Measurements from ENCODE around the gene MPV17L. TPM values are rescaled to one million over a fixed set of nuclear protein-coding genes. Genes with fewer than 3 reads are reported as not detected.
A peak's percentile ranks its signal among the peaks of the same experiment; 100 is the strongest.

Gene MPV17L
- total and polyA plus RNA-seq, 2 donors (not counting 3 experiments of a cell fraction or from before 2014, with no cell fraction given), result 0.06 to 0.22 TPM

DNA sequence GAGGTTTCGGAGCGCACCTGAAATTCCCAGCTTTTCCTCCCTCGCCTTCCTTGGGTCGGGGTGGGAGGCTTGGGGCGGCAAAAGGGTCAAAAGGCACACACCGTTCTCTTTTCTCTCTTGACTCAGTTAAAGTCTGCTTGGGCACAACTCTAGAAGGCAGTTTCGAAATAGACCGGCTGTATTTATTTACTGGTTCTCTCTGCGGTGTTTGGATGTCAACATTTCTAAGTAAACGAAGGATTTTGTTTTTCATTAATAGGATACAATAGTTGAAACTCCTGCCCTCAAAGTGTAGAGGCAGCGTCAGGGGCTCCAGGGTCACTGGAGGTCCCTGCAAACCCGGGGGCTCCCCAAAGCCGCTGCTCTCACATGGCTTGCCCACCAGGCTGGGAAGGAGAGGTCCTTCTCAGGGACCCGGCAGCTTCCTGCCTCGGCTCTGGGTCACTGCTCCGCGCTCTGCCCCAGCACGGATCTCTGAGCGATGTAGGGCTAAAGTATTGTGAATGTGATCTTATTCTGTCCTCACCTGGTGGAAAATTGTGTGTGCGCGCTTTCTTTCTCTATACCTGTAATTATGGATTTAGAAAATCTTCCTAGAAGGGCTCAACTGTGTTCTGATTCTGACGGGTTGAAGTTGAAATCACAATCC, 39.8 kb downstream of the MPV17L start:
- intact Hi-C loops (cut with micrococcal nuclease), result loop anchor here (2.0 to 5.0 kb wide), 4 partner anchors 47 to 321 kb away; no protein-coding TSS in a partner anchor
- no peak for TF ChIP-seq MYC (IDR thresholded peaks at IDR 0.05; ENCODE audit: low read depth, low read length)
- no peak for TF ChIP-seq EZH2 (IDR thresholded peaks at IDR 0.05; ENCODE audit: borderline replicate concordance, low read depth, low read length, severe bottlenecking)
- no peak for TF ChIP-seq JUN (IDR thresholded peaks at IDR 0.05; ENCODE audit: borderline replicate concordance, insufficient read depth, insufficient read length, low read depth)
- TF ChIP-seq POLR2AphosphoS5 (IDR thresholded peaks at IDR 0.05; ENCODE audit: insufficient read depth, low read depth, low read length), result no peak
- no peak for TF ChIP-seq POLR2A (IDR thresholded peaks at IDR 0.05; ENCODE audit: low read depth, low read length)

GRCh38 chr16:15439102-15439501, 43.5 kb downstream of the MPV17L start:
- ChIA-PET CTCF (no interaction called here), POLR2A (no interaction called here)
- DNase-seq (ENCODE audit: low read depth, low spot score) (no peak), FAIRE-seq (no peak)
- no TSS peak for BruUV-seq (replicated peaks)
- no peak overlapping the region for H3K27ac ChIP-seq (ENCODE audit: insufficient read depth, low read depth, low read length)
- no peaks in the 10 kb centered on the region for H4K20me1 ChIP-seq (replicated peaks; ENCODE audit: control insufficient read depth, extremely low read depth, insufficient read depth, low read length)
- dilution Hi-C loops (cut with MboI; ENCODE audit: extremely low pct_ligation_motif_present, low sequenced_read_pairs), result no loop called here
- peaks cover 2% of the 10 kb centered on the region for H3K79me2 ChIP-seq (ENCODE audit: control insufficient read depth, insufficient read depth, low read length)
- no peak overlapping the region for H2AFZ ChIP-seq (ENCODE audit: low read depth, low read length)
- no peak overlapping the region for H3K4me3 ChIP-seq (replicated peaks in 1 of 3; ENCODE audit: insufficient read depth in 1 of 3, low read depth in 1 of 3, low read length in 3 of 3)
- no peaks in the 10 kb centered on the region for H3K9me3 ChIP-seq (replicated peaks; ENCODE audit: control insufficient read depth, insufficient read depth, low read length)
- H3K9me1 ChIP-seq (replicated peaks; ENCODE audit: control insufficient read depth, extremely low read depth, insufficient read depth, low read length), result no peaks in the 10 kb centered on the region
- H3K9ac ChIP-seq (replicated peaks; ENCODE audit: extremely low read depth, insufficient read depth, low read length), result no peak overlapping the region
- H3K27me3 ChIP-seq (ENCODE audit: control insufficient read depth in 2 of 2, insufficient read depth in 2 of 2, low read length in 2 of 2), result no peaks in the 10 kb centered on the region
- intact Hi-C loops (cut with micrococcal nuclease), result loop anchor here (5.0 kb wide), 1 partner anchor 43 kb away; no protein-coding TSS in a partner anchor
- no peaks in the 10 kb centered on the region for H3K36me3 ChIP-seq (ENCODE audit: control insufficient read depth in 2 of 2, extremely low read depth in 1 of 2, insufficient read depth in 2 of 2, low read length in 2 of 2)
- TF ChIP-seq JUN (IDR thresholded peaks at IDR 0.05; ENCODE audit: borderline replicate concordance, insufficient read depth, insufficient read length, low read depth) (no peak), POLR2A (IDR thresholded peaks at IDR 0.05; ENCODE audit: low read depth, low read length) (no peak), GATA2 (IDR thresholded peaks at IDR 0.05; ENCODE audit: insufficient read depth, insufficient read length, low read depth, low read length) (no peak), EZH2 (IDR thresholded peaks at IDR 0.05; ENCODE audit: borderline replicate concordance, low read depth, low read length, severe bottlenecking) (no peak), FOS (IDR thresholded peaks at IDR 0.05; ENCODE audit: borderline replicate concordance, insufficient read depth, low read length) (no peak), CTCF (IDR thresholded peaks at IDR 0.05; ENCODE audit: extremely low read depth in 1 of 2, insufficient read depth in 1 of 2, low read depth in 1 of 2, low read length in 2 of 2) (no peak), MYC (IDR thresholded peaks at IDR 0.05; ENCODE audit: low read depth, low read length) (no peak), POLR2AphosphoS5 (IDR thresholded peaks at IDR 0.05; ENCODE audit: insufficient read depth, low read depth, low read length) (no peak)
- TF ChIP-seq, protein P1, sequence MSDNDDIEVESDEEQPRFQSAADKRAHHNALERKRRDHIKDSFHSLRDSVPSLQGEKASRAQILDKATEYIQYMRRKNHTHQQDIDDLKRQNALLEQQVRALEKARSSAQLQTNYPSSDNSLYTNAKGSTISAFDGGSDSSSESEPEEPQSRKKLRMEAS (IDR thresholded peaks at IDR 0.05; ENCODE audit: insufficient read depth, insufficient read length), result no peak
- no peak overlapping the region for H3K4me2 ChIP-seq (ENCODE audit: insufficient read depth, low read length)
- peaks cover 13% of the 10 kb centered on the region for H3K4me1 ChIP-seq (ENCODE audit: control insufficient read depth, extremely low read depth, insufficient read depth, low read length)

More for the DNA sequence above, 39.8 kb downstream of the MPV17L start:
- dilution Hi-C loops (cut with MboI; ENCODE audit: extremely low pct_ligation_motif_present, low sequenced_read_pairs), result no loop called here
- BruUV-seq (replicated peaks), result TSS peak; percentile 35
- Histone ChIP-seq H3K27ac (ENCODE audit: insufficient read depth, low read depth, low read length) (no peak overlapping the region), H3K9ac (replicated peaks; ENCODE audit: extremely low read depth, insufficient read depth, low read length) (peak overlapping the region; percentile 10), H3K9me1 (replicated peaks; ENCODE audit: control insufficient read depth, extremely low read depth, insufficient read depth, low read length) (no peaks in the 10 kb centered on the region), H3K4me2 (ENCODE audit: insufficient read depth, low read length) (peak overlapping the region; percentile 96), H3K4me1 (ENCODE audit: control insufficient read depth, extremely low read depth, insufficient read depth, low read length) (peaks cover 9% of the 10 kb centered on the region), H3K4me3 (replicated peaks in 1 of 3; ENCODE audit: insufficient read depth in 1 of 3, low read depth in 1 of 3, low read length in 3 of 3) (peak overlapping the region; percentile 67 to 96 (median 72)), H3K36me3 (ENCODE audit: control insufficient read depth in 2 of 2, extremely low read depth in 1 of 2, insufficient read depth in 2 of 2, low read length in 2 of 2) (no peaks in the 10 kb centered on the region), H4K20me1 (replicated peaks; ENCODE audit: control insufficient read depth, extremely low read depth, insufficient read depth, low read length) (no peaks in the 10 kb centered on the region), H2AFZ (ENCODE audit: low read depth, low read length) (peak overlapping the region; percentile 98), H3K79me2 (ENCODE audit: control insufficient read depth, insufficient read depth, low read length) (peaks cover 2% of the 10 kb centered on the region), H3K9me3 (replicated peaks; ENCODE audit: control insufficient read depth, insufficient read depth, low read length) (no peaks in the 10 kb centered on the region), H3K27me3 (ENCODE audit: control insufficient read depth in 2 of 2, insufficient read depth in 2 of 2, low read length in 2 of 2) (no peaks in the 10 kb centered on the region)
- CTCF ChIA-PET, result interaction anchor here (1.3 to 2.0 kb wide), 2 partner anchors 9 to 115 kb away, joined by 4 to 9 read pairs; no protein-coding TSS in a partner anchor
- DNase-seq (ENCODE audit: low read depth, low spot score) (peak; percentile 2), FAIRE-seq (no peak)
- POLR2A ChIA-PET, result no interaction called here
